Testis (tissue), 2 donors: ENCODE measurements around the gene GPC6.

ENCODE experiments used
- CTCF ChIP-seq, 3 experiments: fragments of 450-650 bp in 2 of 3; fragments of 200-600 bp in 1 of 3; sonication (generic) in 1 of 3; IDR thresholded peaks; one replicate each; pipeline ENCODE4 v1.5.1; 2016 to 2019; ENCODE audit warnings: antibody characterized with exemption in 3 of 3, mild to moderate bottlenecking in 2 of 3, moderate library complexity in 1 of 3
- POLR2A ChIP-seq: fragments of 450-650 bp; IDR thresholded peaks from one replicate; pipeline ENCODE4 v1.6.1; 2017; ENCODE audit warnings: antibody characterized with exemption, mild to moderate bottlenecking, moderate library complexity

DNA sequence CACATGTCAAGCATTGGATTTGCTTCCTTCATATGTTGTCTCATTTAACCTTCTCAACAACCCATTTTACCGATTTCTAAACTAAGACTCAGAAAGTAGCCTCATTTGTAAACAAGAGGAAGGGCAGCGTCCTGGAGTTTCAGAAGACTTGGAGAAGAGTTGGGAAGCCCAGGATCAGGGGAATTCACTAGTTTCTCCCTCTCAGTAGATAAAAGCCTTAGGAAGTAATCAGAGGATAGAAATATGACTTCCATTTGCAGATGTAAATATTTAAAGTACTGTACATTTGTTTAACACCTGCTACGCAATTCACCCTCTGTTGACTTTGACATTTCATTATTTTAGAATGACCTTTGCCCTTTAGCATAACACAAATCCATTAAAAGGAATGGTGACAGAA is 1036.4 kb downstream of the GPC6 start:
- TF ChIP-seq CTCF (IDR thresholded peaks at IDR 0.05), result no peak
- no peak for TF ChIP-seq POLR2A
